Subcutaneous adipose tissue (tissue), 4 donors: ENCODE measurements around the gene SHROOM2. TPM values are rescaled to one million over a fixed set of nuclear protein-coding genes. Genes with fewer than 3 reads are reported as not detected.

Source experiments
- CTCF ChIP-seq: fragments of 450-650 bp; IDR thresholded peaks from one replicate; pipeline ENCODE4 v1.5.1; 2016; ENCODE audit warnings: low read depth, mild to moderate bottlenecking, control low read depth, antibody characterized with exemption, moderate library complexity
- total RNA-seq, 4 donors: library from RNA; depleted of rRNA; stranded (reverse); fragments of >200 nt; gene quantifications; one replicate each; pipeline ENCODE4 v1.1.0, GENCODE V29; 2016

SHROOM2 gene
- total RNA-seq, 4 donors from 2014 or later, result 0.16 to 0.44 (median 0.27) TPM

GRCh38 chrX:9942086-9942485 is 155.9 kb downstream of the SHROOM2 start:
- no peak for TF ChIP-seq CTCF

- TF ChIP-seq CTCF, result no peak
These were observed 157.2 kb downstream of the SHROOM2 start for GRCh38 chrX:9943420-9943819.

GRCh38 chrX:9947131-9947794 is 161.0 kb downstream of the SHROOM2 start:
- no peak for TF ChIP-seq CTCF

- no peak for TF ChIP-seq CTCF
These were observed 162.2 kb downstream of the SHROOM2 start for GRCh38 chrX:9948406-9948805.

GRCh38 chrX:9952300-9952699 is 166.1 kb downstream of the SHROOM2 start:
- TF ChIP-seq CTCF, result no peak

GRCh38 chrX:9953396-9953795 is 167.2 kb downstream of the SHROOM2 start:
- no peak for TF ChIP-seq CTCF

- no peak for TF ChIP-seq CTCF
These were observed 169.3 kb downstream of the SHROOM2 start for GRCh38 chrX:9955506-9955905.
